ENCODE results near the gene GABRR2.
"Not testable (repeated sequence)": the region's sequence is repeated elsewhere in the genome, so short reads cannot be mapped to it uniquely, and the experiment has no call there.

The GABRR2 gene

GRCh38 chr6:89257346-89257745 is 57.8 kb downstream of the GABRR2 start:
- DNase-seq (ENCODE audit: low read depth) = no peak

- no peak for DNase-seq (ENCODE audit: low read depth)
Observed at GRCh38 chr6:89255417-89255816, 59.7 kb downstream of the GABRR2 start.

GRCh38 chr6:89254569-89254968 is 60.5 kb downstream of the GABRR2 start:
- DNase-seq (ENCODE audit: low read depth) = no peak

GRCh38 chr6:89252907-89253306 is 62.2 kb downstream of the GABRR2 start:
- no peak for DNase-seq (ENCODE audit: low read depth)

DNA sequence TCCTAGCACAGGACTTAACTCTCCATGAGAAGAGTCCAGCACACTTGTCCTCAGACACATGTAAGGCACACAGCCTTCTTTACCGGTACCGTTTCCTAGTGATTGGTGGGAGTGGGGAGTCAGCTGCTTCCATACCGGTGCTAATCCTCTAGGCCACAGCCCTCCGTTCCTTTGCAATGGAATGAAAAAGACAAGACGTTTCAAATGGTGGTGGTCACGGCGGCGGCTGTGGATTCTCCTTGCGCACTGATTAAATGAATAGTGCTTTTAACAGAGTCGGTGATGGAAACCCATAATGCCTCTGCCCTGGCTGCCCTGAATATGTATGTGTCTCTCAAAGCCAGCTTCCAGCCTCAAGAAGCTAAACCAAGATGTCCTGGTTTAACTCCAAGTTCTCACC is 63.1 kb downstream of the GABRR2 start:
- no peak for DNase-seq (ENCODE audit: low read depth)

DNA sequence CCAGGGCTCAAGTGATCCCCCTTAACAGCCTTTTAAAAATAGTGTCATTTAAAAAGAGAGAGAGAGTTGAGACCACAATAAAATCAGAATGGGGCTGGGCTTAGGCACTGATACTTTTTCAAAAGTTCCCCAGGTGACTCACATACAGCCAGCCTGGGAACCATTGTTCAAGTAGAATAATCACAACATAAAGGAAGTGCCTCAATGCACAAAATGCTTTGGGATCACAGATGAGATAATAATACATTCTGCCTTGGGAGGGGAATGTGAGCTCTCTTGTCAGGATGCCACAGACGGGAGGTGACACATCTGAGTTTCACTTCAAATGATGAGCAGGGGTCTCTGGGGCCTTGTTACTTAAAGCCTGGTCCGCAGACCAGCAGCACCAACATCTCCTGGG is 63.9 kb downstream of the GABRR2 start:
- DNase-seq (ENCODE audit: low read depth) = no peak

GRCh38 chr6:89250239-89250638 is 64.9 kb downstream of the GABRR2 start:
- DNase-seq (ENCODE audit: low read depth) = no peak

- no peak for DNase-seq (ENCODE audit: low read depth)
Observed at GRCh38 chr6:89244241-89244985, 70.7 kb downstream of the GABRR2 start.

GRCh38 chr6:89243331-89243629 is 71.8 kb downstream of the GABRR2 start:
- DNase-seq (ENCODE audit: low read depth) = no peak

- DNase-seq (ENCODE audit: low read depth) = no peak
Observed at GRCh38 chr6:89242574-89243330, 72.3 kb downstream of the GABRR2 start.

DNA sequence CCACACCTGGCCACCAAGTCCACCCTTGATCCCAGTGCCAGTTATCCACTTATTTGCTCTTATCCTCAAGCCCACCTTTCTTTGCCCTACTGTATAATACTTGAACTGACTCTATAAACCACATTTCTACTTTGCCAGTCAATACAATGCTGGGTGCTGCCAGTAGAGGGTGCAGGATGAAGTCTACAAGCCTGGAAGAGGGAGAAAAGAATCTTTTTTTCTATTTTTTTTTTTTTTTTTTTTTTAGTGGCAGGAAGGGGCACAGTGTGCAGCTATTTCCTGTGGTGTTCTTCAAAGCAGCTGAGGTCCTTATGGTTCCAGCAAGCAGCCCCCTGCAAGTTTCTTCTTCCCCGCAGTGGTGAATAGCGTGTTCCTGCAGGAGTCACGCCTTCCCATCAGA is 75.8 kb downstream of the GABRR2 start:
- DNase-seq (ENCODE audit: low read depth) = no peak

DNA sequence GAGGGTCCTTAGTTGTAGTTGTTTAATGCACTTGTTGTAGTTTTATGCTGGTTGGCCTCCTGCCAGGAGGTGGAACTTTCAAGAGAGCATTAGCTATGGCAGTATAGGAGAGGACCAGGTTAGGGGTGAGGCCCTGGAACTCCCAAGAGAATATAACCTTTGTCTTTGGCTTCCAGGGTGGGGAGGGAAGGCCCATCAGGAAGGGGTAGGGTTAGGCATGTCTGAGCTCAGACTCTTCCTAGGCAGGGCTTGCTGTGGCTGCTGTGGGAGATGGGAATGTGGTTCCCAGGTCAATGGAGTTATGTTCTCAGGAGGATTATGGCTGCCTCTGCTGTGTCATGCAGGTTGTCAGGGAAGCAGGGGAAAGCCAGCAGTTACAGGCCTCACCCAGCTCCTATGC is 77.9 kb downstream of the GABRR2 start:
- no peak for DNase-seq (ENCODE audit: low read depth)

DNA sequence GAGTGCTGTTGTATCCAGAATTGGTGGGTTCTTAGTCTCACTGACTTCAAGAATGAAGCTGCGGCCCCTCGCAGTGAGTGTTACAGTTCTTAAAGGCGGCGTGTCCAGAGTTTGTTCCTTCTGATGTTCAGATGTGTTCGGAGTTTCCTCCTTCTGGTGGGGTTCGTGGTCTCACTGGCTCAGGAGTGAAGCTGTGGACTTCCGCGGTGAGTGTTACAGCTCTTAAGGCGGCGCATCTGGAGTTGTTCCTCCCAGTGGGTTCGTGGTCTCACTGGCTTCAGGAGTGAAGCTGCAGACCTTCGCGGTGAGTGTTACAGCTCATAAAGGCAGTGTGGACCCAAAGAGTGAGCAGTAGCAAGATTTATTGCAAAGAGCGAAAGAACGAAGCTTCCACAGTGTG is 81.5 kb downstream of the GABRR2 start:
- not testable (repeated sequence) for DNase-seq (ENCODE audit: low read depth)

DNA sequence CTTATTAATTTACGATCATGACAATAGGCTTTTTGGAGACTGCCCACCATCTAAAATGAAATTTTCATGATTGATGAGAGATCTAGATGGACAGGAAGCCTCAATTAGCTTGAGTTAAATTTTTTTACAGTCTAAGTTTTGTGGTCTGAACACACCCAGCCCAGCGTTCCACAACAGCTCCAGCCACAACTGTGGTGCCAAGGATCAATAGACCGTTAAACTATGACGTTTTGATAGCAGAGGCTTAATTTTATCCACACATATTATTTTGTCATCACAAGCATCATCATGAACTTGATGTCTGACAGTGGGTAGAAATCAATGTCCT is 92.4 kb downstream of the GABRR2 start:
- DNase-seq (ENCODE audit: low read depth) = no peak

DNA sequence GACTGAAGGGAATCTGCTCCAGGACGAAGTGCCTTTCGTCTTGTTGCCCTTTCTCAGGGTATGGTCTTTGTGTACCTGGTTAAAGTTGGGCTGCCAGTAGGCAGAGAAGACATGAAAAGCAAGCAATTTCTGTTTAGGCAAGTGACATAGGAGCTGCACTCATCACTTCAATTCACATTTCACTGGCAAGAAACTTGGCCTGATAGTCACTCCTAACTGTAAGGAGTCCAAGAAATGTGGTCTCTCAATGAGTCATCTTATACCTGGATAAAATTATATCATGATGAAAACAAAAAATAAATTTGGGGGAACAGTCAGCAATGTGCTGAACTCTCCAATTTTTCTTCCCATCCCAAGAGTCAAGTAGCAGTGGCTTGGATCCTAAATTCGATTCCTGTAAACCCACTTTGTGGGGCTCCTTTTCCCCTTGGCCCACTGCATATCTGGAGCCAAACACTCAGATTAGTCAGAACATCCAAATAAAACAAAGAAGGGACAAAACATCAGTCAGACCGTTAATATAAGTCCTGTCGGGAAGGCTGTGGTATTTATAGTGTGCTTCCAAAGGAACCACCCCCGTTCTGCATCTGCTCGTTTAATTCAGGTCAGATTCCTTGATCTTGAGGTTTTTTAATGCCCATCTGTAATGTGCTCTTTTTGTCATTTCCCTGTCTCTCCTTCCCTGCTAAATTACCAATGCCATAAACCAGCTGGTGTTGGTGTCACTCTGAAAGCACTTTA is 93.0 kb downstream of the GABRR2 start:
- DNase-seq (ENCODE audit: low read depth) = no peak

GRCh38 chr6:89221129-89221528 is 94.0 kb downstream of the GABRR2 start:
- no peak for DNase-seq (ENCODE audit: low read depth)

DNA sequence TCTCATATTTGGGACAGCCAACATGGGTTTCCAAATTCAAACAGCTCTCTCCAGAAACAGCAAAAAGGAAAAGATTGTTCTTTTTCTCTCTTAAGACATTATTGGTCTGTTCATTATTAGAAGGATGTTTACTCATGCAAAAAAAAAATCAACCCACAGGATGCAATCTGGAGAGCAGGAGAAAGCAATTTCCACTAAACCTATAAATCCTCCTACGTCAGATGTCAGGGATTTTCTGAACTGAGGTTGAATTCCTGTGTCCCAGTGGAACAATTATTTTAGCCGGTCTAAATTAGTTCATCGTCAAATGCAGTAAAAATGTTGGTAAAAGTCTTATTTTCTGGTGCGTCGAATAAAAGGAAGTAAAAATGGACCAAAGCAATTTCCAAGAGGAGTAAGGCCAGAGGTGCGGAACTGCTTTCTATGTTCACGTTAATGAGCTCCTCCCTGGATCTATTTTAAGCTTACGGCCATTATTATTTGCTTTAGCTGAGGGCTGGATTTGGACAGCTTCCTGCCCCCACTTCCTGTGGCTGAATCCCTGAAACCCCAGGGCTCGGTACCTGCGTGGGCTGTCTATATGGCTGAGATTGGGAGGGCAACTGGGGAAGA is 97.7 kb downstream of the GABRR2 start, which contains the start of gene GABRR1:
Gene GABRR1, minus strand, starts transcription at position 60 of the 612 bp plus-strand sequence. Its CDS starts 36 bp downstream, at position 24.
- no peak for DNase-seq (ENCODE audit: low read depth)

DNA sequence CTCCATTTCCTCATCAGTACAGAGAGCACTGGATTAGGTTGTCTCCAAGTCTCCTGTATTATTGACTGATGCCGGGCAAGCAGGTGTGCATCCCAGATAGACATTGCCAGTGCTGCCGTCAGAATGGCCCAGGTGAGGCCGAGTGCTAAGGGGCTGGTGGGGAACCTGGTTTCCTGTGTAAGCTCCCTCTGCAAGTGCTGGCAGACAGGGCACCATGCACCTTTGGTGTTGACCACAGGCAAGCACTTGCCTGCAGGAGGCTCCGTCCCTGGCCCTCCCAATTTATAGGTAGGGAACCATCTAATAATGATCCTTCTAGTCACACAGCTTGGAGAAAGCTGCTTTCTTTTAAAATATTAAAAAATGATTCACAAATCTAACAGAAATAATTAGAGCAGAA is 98.7 kb downstream of the GABRR2 start:
- no peak for DNase-seq (ENCODE audit: low read depth)

DNA sequence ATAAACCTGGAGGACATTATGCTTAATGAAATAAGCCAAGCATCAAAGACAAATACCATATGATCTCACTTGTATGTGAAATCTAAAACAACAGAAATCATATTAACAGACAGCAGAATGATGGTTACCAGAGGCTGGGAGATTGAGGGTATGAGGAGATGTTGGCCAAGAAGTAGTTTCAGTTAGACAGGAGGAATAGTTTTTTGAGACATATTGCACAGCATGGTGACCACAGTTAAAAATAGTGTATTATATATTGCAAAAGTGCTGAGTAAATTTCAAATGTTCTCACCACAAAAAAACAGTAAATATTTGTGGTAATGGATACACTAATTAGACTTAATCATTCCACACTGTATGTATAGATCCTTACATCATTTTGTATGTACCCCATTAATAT is 99.7 kb downstream of the GABRR2 start:
- no peak for DNase-seq (ENCODE audit: low read depth)

DNA sequence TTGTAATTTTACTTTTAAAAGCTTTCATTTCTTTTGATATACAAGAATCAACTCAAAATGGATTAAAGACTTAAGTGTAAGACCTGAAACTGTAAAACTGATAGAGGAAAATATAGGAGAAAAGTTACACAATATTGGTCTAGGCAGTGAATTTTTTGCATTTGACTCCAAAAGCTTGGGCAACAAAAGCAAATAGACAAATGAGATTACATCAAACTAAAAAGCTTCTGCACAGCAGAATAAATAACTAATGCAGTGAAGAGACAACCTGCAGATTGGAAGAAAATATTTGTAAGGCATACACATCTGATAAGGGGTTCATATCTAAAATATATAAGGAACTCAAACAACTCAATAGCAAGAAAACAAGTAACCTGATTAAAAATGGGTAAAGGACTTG is 100.9 kb downstream of the GABRR2 start:
- no peak for DNase-seq (ENCODE audit: low read depth)

DNA sequence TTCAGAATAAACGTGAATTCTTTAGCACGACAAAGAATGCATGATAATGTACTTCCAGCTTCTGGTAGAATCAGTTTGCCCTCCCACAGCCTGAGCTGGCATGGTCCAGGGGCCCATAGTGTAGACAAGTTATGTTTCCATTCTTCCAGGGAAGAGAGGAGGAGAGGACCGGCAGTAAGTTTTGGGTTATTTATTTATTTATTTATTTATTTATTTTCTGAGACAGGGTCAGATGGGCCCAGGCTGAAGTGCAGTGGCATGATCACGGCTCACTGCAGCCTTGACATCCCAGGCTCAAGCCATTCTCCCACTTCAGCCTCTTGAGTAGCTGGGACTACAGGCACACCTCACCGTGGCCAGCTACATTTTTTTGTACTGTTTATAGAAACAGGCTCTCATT is 102.6 kb downstream of the GABRR2 start:
- no peak for DNase-seq (ENCODE audit: low read depth)

DNA sequence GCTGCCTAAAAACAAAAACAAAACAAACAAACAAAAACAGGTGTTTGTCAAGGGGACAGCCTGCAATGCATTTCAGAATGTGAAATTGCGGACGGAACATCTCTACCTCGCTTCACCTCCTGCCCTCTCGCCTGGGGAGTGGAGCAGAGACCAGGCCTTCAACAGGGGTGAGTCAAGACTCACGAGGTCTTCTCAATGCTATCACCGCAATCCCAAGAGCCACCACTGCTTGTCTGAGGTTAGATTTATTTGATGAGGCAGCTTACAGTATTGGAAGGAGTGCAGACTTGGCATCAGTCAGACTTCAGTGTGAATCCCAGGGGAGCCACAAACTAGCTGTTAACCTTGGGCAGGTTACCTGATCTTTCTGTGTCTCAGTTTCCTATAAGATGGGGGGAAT is 105.6 kb downstream of the GABRR2 start:
- DNase-seq (ENCODE audit: low read depth) = no peak

DNA sequence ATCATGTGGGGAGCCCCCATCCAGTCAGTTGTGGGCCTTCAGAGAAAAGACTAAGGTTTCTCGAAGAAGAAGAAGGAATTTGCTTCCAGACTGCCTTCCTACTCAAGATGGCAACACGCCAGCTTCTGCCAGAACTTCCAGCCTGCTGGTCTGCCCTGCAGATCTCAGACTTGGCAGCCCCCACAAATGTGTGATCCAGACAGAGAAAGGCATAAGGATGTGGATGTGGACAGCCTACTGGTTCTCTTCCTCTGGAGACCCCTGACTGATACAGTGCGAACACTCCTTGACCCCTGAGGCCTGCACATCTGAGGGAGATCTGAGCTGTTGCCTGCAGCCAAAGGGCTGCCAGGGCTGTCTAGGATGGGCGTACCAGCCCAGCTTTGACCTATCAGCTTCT is 106.5 kb downstream of the GABRR2 start:
- no peak for DNase-seq (ENCODE audit: low read depth)
